ENCODE data around the gene NOTCH2. TPM values are rescaled to one million over a fixed set of nuclear protein-coding genes. Genes with fewer than 3 reads are reported as not detected.

Gene NOTCH2
- total RNA-seq, 5 donors from 2014 or later (not counting 1 experiment from before 2014, with no cell fraction given) = 66.4 to 88.5 (median 77.8) TPM

GRCh38 chr1:119929643-119930315, 139.7 kb downstream of the NOTCH2 start:
- Mint-ChIP-seq H3K9me3 (peaks cover 11 to 16% (median 15%) of the 10 kb centered on the region in 3 donors), H3K4me3 (no peak overlapping the region), H3K27me3 (no peaks in the 10 kb centered on the region), H3K27ac (no peak overlapping the region), H3K4me1 (no peaks in the 10 kb centered on the region), H3K36me3 (peaks cover 70% of the 10 kb centered on the region)
- ChIA-PET CTCF (no interaction called here), POLR2A (no interaction called here)
- 100% methylated on average over 1 of the region's 1 CpG for WGBS (ENCODE audit: insufficient coverage)
- no peak for ATAC-seq (replicated peaks in 1 of 4)
- DNase-seq = no peak
- H3K4me3 ChIP-seq (ENCODE audit: control insufficient read depth in 1 of 2, extremely low read depth in 1 of 2, low read length in 1 of 2) = no peak overlapping the region
- no peak overlapping the region for H3K27ac ChIP-seq (ENCODE audit: low read length)
- peaks cover 10 to 59% of the 10 kb centered on the region in 2 donors for H3K36me3 ChIP-seq (ENCODE audit: control insufficient read depth in 2 of 2, extremely low read depth in 1 of 2, insufficient read depth in 1 of 2, low read length in 1 of 2)
- H3K4me1 ChIP-seq (ENCODE audit: control insufficient read depth in 1 of 2, extremely low read depth in 1 of 2, insufficient read depth in 2 of 2, low read length in 2 of 2) = no peaks in the 10 kb centered on the region
- no peaks in the 10 kb centered on the region for H3K27me3 ChIP-seq (replicated peaks in 1 of 2; ENCODE audit: control insufficient read depth in 2 of 2, extremely low read depth in 1 of 2, insufficient read depth in 2 of 2, low read length in 1 of 2)
- H3K9me3 ChIP-seq = peaks cover 8% of the 10 kb centered on the region

GRCh38 chr1:119926553-119926952, 142.9 kb downstream of the NOTCH2 start:
- Histone ChIP-seq H3K36me3 (ENCODE audit: control insufficient read depth in 2 of 2, extremely low read depth in 1 of 2, insufficient read depth in 1 of 2, low read length in 1 of 2) (peaks cover 14 to 74% of the 10 kb centered on the region in 2 donors), H3K4me1 (ENCODE audit: control insufficient read depth in 1 of 2, extremely low read depth in 1 of 2, insufficient read depth in 2 of 2, low read length in 2 of 2) (no peaks in the 10 kb centered on the region), H3K9me3 (no peaks in the 10 kb centered on the region), H3K27ac (ENCODE audit: low read length) (no peak overlapping the region), H3K4me3 (ENCODE audit: control insufficient read depth in 1 of 2, extremely low read depth in 1 of 2, low read length in 1 of 2) (no peak overlapping the region), H3K27me3 (replicated peaks in 1 of 2; ENCODE audit: control insufficient read depth in 2 of 2, extremely low read depth in 1 of 2, insufficient read depth in 2 of 2, low read length in 1 of 2) (no peaks in the 10 kb centered on the region)
- WGBS (ENCODE audit: insufficient coverage) = no CpG with 5 or more reads among the region's 3 CpGs
- DNase-seq (no peak), ATAC-seq (replicated peaks in 1 of 4) (no peak)
- H3K36me3 Mint-ChIP-seq = peaks cover 72% of the 10 kb centered on the region
- H3K4me1 Mint-ChIP-seq = no peaks in the 10 kb centered on the region
- H3K9me3 Mint-ChIP-seq = no peaks in the 10 kb centered on the region
- H3K27ac Mint-ChIP-seq = no peak overlapping the region
- no peak overlapping the region for H3K4me3 Mint-ChIP-seq
- ChIA-PET POLR2A (no interaction called here), CTCF (no interaction called here)
- no peaks in the 10 kb centered on the region for H3K27me3 Mint-ChIP-seq

GRCh38 chr1:119924948-119925898, 144.2 kb downstream of the NOTCH2 start:
- H3K36me3 Mint-ChIP-seq = peaks cover 83% of the 10 kb centered on the region
- DNase-seq (no peak), ATAC-seq (replicated peaks in 1 of 4) (no peak)
- ChIA-PET CTCF (interaction anchor here in 1 of 2 donors (0.8 kb wide), 1 partner anchor 15 kb away, joined by 3 read pairs; no protein-coding TSS in a partner anchor), POLR2A (no interaction called here)
- no peaks in the 10 kb centered on the region for H3K9me3 Mint-ChIP-seq
- H3K27ac Mint-ChIP-seq = no peak overlapping the region
- WGBS (ENCODE audit: insufficient coverage) = 91% methylated on average over 9 of the region's 19 CpGs
- Histone ChIP-seq H3K36me3 (ENCODE audit: control insufficient read depth in 2 of 2, extremely low read depth in 1 of 2, insufficient read depth in 1 of 2, low read length in 1 of 2) (peaks cover 16 to 88% of the 10 kb centered on the region in 2 donors), H3K4me3 (ENCODE audit: control insufficient read depth in 1 of 2, extremely low read depth in 1 of 2, low read length in 1 of 2) (no peak overlapping the region), H3K9me3 (no peaks in the 10 kb centered on the region), H3K27ac (ENCODE audit: low read length) (no peak overlapping the region), H3K27me3 (replicated peaks in 1 of 2; ENCODE audit: control insufficient read depth in 2 of 2, extremely low read depth in 1 of 2, insufficient read depth in 2 of 2, low read length in 1 of 2) (no peaks in the 10 kb centered on the region), H3K4me1 (ENCODE audit: control insufficient read depth in 1 of 2, extremely low read depth in 1 of 2, insufficient read depth in 2 of 2, low read length in 2 of 2) (no peaks in the 10 kb centered on the region)
- H3K4me3 Mint-ChIP-seq = no peak overlapping the region
- no peaks in the 10 kb centered on the region for H3K27me3 Mint-ChIP-seq
- H3K4me1 Mint-ChIP-seq = no peaks in the 10 kb centered on the region

- 94% methylated on average over 4 of the region's 8 CpGs for WGBS (ENCODE audit: insufficient coverage)
- ChIA-PET CTCF (no interaction called here), POLR2A (no interaction called here)
- H3K27ac Mint-ChIP-seq = no peak overlapping the region
- ATAC-seq (replicated peaks in 1 of 4) (no peak), DNase-seq (no peak)
- Histone ChIP-seq H3K4me3 (ENCODE audit: control insufficient read depth in 1 of 2, extremely low read depth in 1 of 2, low read length in 1 of 2) (no peak overlapping the region), H3K9me3 (no peaks in the 10 kb centered on the region), H3K4me1 (ENCODE audit: control insufficient read depth in 1 of 2, extremely low read depth in 1 of 2, insufficient read depth in 2 of 2, low read length in 2 of 2) (no peaks in the 10 kb centered on the region), H3K27me3 (replicated peaks in 1 of 2; ENCODE audit: control insufficient read depth in 2 of 2, extremely low read depth in 1 of 2, insufficient read depth in 2 of 2, low read length in 1 of 2) (no peaks in the 10 kb centered on the region), H3K36me3 (ENCODE audit: control insufficient read depth in 2 of 2, extremely low read depth in 1 of 2, insufficient read depth in 1 of 2, low read length in 1 of 2) (peaks cover 28 to 94% of the 10 kb centered on the region in 2 donors), H3K27ac (ENCODE audit: low read length) (no peak overlapping the region)
- no peaks in the 10 kb centered on the region for H3K9me3 Mint-ChIP-seq
- H3K36me3 Mint-ChIP-seq = peaks cover 82% of the 10 kb centered on the region
- no peak overlapping the region for H3K4me3 Mint-ChIP-seq
- no peaks in the 10 kb centered on the region for H3K4me1 Mint-ChIP-seq
- H3K27me3 Mint-ChIP-seq = no peaks in the 10 kb centered on the region
Observed at GRCh38 chr1:119920104-119920968, 149.1 kb downstream of the NOTCH2 start.

- WGBS (ENCODE audit: insufficient coverage) = 100% methylated on average over 3 of the region's 7 CpGs
- Histone ChIP-seq H3K9me3 (no peaks in the 10 kb centered on the region), H3K27ac (ENCODE audit: low read length) (no peak overlapping the region), H3K27me3 (replicated peaks in 1 of 2; ENCODE audit: control insufficient read depth in 2 of 2, extremely low read depth in 1 of 2, insufficient read depth in 2 of 2, low read length in 1 of 2) (no peaks in the 10 kb centered on the region), H3K4me3 (ENCODE audit: control insufficient read depth in 1 of 2, extremely low read depth in 1 of 2, low read length in 1 of 2) (no peak overlapping the region), H3K36me3 (ENCODE audit: control insufficient read depth in 2 of 2, extremely low read depth in 1 of 2, insufficient read depth in 1 of 2, low read length in 1 of 2) (peaks cover 24 to 94% of the 10 kb centered on the region in 2 donors), H3K4me1 (ENCODE audit: control insufficient read depth in 1 of 2, extremely low read depth in 1 of 2, insufficient read depth in 2 of 2, low read length in 2 of 2) (no peaks in the 10 kb centered on the region)
- DNase-seq = no peak
- peaks cover 81% of the 10 kb centered on the region for H3K36me3 Mint-ChIP-seq
- ATAC-seq (replicated peaks in 1 of 4) = no peak
- no peak overlapping the region for H3K27ac Mint-ChIP-seq
- ChIA-PET CTCF (no interaction called here), POLR2A (no interaction called here)
- H3K9me3 Mint-ChIP-seq = no peaks in the 10 kb centered on the region
- H3K4me3 Mint-ChIP-seq = no peak overlapping the region
- H3K4me1 Mint-ChIP-seq = no peaks in the 10 kb centered on the region
- H3K27me3 Mint-ChIP-seq = no peaks in the 10 kb centered on the region
Observed at GRCh38 chr1:119919241-119919640, 150.2 kb downstream of the NOTCH2 start.

- H3K9me3 ChIP-seq = no peaks in the 10 kb centered on the region
- no peaks in the 10 kb centered on the region for H3K27me3 Mint-ChIP-seq
- peaks cover 79% of the 10 kb centered on the region for H3K36me3 Mint-ChIP-seq
- WGBS (ENCODE audit: insufficient coverage) = 100% methylated on average over 3 of the region's 7 CpGs
- ChIA-PET CTCF (no interaction called here), POLR2A (no interaction called here)
- H3K27me3 ChIP-seq (replicated peaks in 1 of 2; ENCODE audit: control insufficient read depth in 2 of 2, extremely low read depth in 1 of 2, insufficient read depth in 2 of 2, low read length in 1 of 2) = no peaks in the 10 kb centered on the region
- H3K27ac ChIP-seq (ENCODE audit: low read length) = no peak overlapping the region
- no peak overlapping the region for H3K4me3 ChIP-seq (ENCODE audit: control insufficient read depth in 1 of 2, extremely low read depth in 1 of 2, low read length in 1 of 2)
- H3K36me3 ChIP-seq (ENCODE audit: control insufficient read depth in 2 of 2, extremely low read depth in 1 of 2, insufficient read depth in 1 of 2, low read length in 1 of 2) = peaks cover 24 to 90% of the 10 kb centered on the region in 2 donors
- DNase-seq (no peak), ATAC-seq (replicated peaks in 1 of 4) (no peak)
- no peaks in the 10 kb centered on the region for H3K4me1 ChIP-seq (ENCODE audit: control insufficient read depth in 1 of 2, extremely low read depth in 1 of 2, insufficient read depth in 2 of 2, low read length in 2 of 2)
- no peaks in the 10 kb centered on the region for H3K4me1 Mint-ChIP-seq
- H3K9me3 Mint-ChIP-seq = no peaks in the 10 kb centered on the region
- peak overlapping the region in 1 of 2 donors; percentile 34 for H3K27ac Mint-ChIP-seq
- H3K4me3 Mint-ChIP-seq = no peak overlapping the region
Observed at GRCh38 chr1:119918301-119918700, 151.2 kb downstream of the NOTCH2 start.
